ENCODE measurements around the gene PTPRM.

DNA sequence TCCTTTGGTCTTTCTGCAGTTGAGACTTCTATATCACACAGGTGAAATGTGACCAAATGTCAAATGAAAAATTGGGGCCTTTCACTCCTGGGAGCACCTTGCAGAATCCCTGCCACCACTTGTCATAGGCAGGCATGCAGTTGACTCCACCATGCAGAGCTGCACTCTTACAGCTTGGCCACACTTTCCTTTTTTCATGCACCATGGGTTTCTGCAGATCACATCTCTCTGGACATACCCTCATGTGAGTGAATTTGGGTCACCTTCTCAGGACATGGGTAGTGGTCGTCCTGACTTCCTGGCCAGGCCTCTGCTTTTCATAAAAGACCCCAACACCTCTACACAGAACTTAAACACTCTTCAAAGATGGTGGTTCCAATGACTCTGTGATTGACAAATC is 887.0 kb downstream of the PTPRM start:
- TF ChIP-seq, protein P1, sequence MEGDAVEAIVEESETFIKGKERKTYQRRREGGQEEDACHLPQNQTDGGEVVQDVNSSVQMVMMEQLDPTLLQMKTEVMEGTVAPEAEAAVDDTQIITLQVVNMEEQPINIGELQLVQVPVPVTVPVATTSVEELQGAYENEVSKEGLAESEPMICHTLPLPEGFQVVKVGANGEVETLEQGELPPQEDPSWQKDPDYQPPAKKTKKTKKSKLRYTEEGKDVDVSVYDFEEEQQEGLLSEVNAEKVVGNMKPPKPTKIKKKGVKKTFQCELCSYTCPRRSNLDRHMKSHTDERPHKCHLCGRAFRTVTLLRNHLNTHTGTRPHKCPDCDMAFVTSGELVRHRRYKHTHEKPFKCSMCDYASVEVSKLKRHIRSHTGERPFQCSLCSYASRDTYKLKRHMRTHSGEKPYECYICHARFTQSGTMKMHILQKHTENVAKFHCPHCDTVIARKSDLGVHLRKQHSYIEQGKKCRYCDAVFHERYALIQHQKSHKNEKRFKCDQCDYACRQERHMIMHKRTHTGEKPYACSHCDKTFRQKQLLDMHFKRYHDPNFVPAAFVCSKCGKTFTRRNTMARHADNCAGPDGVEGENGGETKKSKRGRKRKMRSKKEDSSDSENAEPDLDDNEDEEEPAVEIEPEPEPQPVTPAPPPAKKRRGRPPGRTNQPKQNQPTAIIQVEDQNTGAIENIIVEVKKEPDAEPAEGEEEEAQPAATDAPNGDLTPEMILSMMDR (IDR thresholded peaks at IDR 0.05): no peak
- no peak for TF ChIP-seq POLR2A (IDR thresholded peaks at IDR 0.05)

Data from lower leg skin (tissue), 3 donors.